Hindlimb muscle (tissue), 1 donor: ENCODE results near the gene RAB35. TPM values are rescaled to one million over a fixed set of nuclear protein-coding genes. Genes with fewer than 3 reads are reported as not detected.

ENCODE experiments used
- DNase-seq: peaks from one replicate; pipeline ENCODE4 v3.0.0-alpha.2; 2013
- polyA plus RNA-seq: library from polyadenylated mRNA; unstranded; fragments of 120-200 nt; gene quantifications from one replicate; pipeline ENCODE4 v1.2.1, GENCODE V29; 2013; ENCODE audit not compliant: insufficient read length

RAB35 gene
- polyA plus RNA-seq, 1 donor = 31.9 TPM

DNA sequence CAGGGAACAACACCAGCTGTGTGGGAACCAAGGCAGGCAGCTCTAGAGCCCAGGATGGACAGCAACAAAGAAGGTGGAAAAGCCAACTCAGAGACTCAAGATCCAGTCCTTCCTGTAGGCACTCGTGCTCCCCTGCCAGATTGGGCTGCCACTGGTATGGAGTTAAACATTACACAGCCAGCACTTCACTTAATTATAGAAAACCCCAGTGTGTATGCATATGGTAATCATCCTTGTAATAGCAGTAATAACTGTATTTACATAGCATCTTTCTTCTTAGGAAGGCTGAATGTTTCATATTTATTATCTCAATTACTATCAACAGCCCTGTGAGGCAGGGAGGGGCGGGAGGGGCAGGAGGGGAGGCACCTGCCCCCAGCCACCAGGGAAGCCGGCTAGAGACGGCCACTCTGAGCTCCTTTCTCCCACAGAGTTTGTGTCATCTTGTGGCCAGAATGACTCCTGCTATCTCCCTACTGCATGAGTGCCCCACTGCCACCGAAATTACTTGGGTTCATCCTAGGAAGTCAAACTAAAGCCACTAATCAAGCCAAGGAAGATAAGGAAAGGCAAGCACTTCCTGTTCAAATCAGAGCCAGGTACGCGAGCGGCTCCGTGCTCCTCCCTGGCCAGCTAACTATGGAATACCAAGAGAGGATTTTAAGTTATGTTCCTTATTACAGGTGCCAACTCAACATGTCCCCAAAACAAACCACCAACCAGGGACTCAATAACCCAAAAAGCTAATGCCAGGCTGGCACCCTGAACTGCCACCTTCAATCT is 15.7 kb upstream of the RAB35 start:
- no peak for DNase-seq

DNA sequence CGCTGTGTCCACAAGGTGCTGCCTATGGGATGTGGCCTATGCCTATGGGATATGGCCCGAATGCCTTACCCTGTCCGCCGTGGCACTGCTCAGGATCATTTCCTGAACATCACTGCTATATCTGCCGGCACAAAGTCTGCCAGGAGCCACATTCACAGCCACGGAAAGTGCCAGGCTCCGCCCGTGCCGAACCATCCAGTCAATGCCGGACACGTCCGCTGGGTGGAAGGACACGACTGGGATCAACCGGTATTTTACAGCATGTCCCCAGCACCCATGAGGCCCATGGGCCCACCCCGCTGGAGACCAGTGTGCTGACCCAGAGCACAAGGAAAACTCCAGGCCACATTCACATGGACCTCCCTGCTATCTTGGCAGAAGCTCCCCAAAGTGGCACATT is 14.6 kb upstream of the RAB35 start:
- no peak for DNase-seq

DNA sequence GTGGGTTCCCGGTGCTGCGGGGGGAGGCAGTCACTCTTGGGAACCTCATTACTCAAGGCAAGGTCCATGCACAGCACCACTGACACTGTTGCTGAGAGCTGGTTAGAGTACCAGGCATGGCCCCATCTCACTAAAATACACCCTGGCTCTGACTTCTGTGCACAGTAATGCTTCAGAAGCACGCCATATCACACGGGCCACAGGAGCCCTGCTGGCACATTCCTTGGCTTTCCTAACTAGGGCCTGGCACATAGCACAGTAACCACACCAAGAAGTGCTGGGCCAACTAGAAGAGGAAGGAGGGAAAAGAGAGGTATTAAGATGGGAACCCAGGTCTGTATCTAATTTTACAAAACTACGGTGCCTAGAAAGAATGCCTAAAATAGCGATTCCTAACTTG is 13.5 kb upstream of the RAB35 start:
- no peak for DNase-seq

GRCh38 chr12:120126635-120127005 is 10.1 kb upstream of the RAB35 start:
- DNase-seq = peak; percentile 23

DNA sequence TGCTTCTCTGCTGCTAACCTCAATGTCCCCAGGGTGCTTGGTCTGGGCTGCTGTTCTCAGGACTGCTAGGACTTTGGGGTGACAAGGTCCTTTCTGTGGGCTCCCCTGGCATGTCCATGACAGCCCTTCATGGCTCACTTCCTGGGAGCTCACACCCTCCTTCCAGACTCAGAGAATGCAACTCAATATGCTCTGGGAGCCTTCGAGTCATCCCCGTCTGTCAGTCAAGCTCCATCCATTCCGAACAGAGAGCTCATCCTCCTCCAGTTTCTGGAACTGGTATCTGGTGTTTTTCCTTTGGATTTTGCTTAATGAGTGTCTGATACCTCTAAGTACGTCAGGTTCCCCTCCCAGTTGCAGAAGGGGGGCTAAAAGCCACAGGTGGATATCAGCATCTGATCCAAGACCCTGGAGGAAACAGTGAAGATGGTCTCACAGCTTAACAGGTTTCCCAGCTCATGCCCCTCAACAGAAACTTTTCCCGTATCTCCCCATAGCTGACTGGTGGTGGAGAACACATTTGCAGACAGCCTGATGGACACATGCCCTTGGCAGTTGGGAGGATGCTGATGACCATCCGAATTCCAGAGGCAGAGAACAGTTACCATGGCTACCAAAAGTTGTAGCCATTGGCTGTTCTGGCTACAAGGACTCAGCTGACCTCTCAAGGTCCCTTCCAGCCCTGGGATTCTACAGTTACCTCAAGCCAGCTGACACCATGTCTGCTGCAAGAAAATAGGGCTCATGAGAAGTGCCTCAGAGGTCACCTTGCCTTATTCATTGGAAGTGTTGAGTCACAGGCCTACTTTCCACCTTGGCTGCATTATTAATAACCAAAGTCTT is 9.5 kb upstream of the RAB35 start:
- DNase-seq = no peak

DNA sequence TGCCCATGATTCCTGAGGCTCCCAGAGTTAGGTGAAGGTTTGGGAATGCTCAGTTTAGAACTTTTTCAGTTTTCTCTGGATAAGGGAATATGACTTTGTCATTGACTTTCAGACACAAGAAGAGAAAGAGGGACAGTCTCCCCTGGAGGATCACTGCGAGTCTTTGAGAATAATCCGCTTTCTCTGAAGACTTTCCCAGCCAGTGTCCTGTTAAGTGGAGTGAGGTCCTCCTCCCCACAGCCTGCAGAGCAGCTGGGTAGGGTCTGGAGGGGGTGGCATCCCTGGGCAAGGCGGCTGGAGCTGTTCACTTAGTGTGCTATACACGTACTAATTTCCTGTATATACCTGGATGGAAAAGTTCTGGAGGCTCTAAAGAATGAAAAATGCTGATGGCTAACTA is 8.5 kb upstream of the RAB35 start:
- DNase-seq = no peak

DNA sequence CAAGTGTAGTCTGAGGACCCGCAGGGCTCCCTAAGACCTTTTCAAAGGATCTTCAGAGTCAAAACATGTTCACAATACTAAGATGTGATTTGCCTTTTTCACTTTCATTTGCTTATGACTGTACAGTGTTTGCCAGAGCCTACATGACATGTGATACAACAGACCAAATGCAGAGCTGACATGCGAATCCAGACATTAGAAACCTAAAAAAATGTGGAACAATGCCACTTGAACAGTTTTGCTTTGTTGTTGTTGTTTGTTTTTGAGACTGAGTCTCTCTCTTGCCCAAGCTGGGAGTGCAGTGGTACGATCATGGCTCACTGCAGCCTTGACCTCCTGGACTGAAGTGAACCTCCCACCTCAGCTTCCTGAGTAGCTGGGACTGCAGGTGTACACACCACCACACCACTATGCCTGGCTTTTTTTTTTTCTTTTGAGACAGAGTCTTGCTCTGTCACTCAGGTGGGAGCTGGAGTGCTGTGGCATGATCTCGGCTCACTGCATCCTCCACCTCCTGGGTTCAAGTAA is 5.3 kb upstream of the RAB35 start:
- DNase-seq = no peak

GRCh38 chr12:120121343-120121742 is 4.8 kb upstream of the RAB35 start:
- no peak for DNase-seq

GRCh38 chr12:120119271-120119973 is 2.9 kb upstream of the RAB35 start:
- DNase-seq = no peak

- no peak for DNase-seq
Measured at GRCh38 chr12:120118321-120119061, 1.9 kb upstream of the RAB35 start.

DNA sequence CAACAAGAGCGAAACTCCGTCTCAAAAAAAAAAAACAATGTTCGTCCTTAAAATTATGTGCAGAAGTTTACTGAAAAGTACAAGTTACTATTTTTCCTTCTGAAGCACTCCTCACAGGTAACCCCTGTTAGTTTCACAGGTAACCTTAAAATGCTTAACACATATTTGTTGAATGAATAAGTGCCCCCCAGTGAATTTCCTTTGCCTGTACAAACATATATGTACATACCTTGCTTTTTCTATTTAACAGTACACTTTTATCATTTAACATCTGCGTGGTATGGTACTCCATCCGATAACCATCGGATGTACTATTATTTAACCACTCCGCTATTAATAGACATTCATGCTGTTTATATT is 1.4 kb upstream of the RAB35 start:
- DNase-seq = no peak

- peak; percentile 96 for DNase-seq
Measured at GRCh38 chr12:120116792-120117651, 469 bp upstream of the RAB35 start.

- no peak for DNase-seq
Measured at GRCh38 chr12:120115692-120116440, 687 bp downstream of the RAB35 start.

DNA sequence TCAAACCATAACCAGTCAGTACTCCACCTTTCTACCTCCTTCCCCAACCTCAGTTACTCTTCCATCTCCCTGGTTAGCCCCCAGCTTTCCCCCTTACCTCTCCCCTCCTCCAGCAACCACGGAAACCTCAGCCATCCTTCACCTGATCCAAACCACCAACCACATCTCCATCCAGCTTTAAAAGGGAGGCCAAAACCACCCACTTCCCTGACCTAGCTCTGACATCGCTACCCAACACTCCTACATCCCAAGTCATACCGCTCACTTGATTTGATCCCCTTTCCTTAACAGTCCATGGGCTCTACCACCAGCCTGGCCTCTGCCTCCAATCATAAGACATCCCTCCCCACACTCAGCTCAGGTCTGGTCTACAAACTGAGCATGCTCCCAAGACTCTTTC is 1.5 kb downstream of the RAB35 start:
- DNase-seq = no peak

DNA sequence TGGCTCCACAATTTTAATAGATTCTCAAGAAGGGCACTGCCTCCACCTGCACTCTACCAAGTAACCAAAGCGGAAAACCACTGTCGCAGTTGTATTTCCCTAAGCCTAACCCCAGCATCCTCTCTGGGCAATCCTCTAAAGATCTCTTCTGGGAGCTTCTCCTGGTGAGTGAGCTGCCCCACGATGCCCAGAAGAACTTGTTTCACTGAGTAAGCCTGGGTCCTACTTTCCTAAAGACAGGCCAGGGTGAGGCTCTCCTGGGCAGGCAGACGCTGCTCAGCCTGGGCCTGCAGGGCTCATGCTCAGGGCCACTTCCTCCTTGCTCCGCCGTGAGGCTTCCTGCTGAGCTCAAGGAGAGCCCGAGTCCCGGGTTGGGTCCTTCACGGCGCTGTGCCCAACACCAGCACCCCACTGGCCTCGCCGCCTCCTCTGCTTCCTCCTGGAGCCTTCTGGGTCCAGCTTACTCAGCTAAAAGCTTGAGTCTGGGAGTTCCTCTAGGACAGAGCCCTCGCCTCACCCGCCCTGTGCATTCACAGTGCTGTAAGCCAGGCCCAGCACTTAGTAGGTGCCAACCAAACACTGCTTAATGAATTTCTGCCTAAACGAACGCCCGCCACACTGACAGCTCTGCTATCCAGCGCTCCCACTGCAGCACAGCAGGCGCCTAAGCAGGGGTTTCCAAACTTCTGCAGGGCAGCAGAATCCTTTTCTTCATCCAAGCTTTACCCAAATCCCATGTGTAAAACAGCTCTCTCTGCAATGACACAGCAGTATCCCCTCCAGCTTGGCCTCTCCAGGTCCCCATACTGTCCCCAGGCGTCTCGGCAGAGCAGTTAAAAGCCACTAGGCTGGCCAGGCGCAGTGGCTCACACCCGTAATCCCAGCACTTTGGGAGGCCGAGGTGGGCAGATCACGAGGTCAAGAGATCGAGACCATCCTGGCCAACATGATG is 5.7 kb downstream of the RAB35 start:
- no peak for DNase-seq

- DNase-seq = no peak
Measured at GRCh38 chr12:120109570-120110267, 6.8 kb downstream of the RAB35 start.

DNA sequence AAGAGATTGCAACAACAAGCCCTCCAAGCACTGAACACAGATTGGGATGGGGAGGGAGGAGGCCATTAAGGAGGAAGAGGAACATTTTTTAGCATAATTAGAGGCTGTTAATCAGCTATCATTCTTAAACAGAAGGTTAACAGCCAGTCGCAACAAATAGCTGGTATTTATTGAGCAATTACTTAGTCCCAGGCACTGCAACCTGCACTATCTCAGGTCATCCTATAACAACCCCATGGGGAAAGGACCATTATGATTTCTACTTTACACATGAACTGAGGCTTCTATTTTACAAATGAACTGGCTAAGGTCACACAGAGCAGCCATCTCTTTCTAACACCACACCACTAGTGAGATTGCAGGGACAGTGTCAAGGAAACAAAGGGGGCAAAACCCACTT is 10.4 kb downstream of the RAB35 start:
- DNase-seq = no peak

DNA sequence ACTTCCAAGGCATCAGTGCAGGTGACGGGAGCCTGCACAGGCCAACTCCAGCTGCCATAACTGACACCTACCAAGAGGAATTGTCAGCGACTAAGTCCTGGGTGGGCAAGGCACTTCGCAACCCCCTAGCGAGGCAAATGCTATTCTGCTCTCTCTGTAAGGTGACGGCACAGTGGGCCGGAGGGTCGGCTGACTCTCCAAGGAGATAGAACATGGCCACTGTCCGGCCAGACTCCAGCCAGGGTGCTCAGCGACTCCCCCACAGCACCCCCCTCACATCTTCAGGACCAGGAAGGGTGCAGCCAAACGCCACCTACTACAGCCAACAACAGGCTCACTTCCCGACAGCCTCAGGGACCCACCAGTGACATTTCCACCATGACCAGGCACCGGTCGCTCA is 13.2 kb downstream of the RAB35 start:
- DNase-seq = no peak

DNA sequence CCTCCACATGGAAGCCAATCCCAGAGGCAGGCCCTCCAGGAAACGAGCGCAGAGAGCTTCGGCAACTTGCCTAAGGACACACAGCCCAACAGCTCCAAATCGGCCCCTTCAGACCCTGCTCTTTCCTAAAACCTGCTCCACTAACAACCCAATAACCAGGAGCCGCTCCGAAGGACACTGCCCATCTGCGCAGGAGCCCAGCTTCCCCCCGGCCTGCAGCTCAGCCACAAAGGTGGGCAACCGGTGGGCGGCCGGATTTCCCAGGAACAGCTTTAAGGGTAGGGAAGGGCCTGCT is 13.6 kb downstream of the RAB35 start:
- DNase-seq = no peak
